WERI-Rb-1 (cell line): Measurements from ENCODE around the gene S100A3.

Experiments used
- DNase-seq: peaks from one replicate; pipeline ENCODE4 v3.0.0-alpha.2; 2020
- H3K27ac ChIP-seq: fragments of 250-450 bp; sonication (Bioruptor Pico); 2 replicates; pipeline ENCODE4 v1.5.1; 2020; ENCODE audit warnings: mild to moderate bottlenecking, moderate library complexity
- H3K27me3 ChIP-seq: fragments of 250-450 bp; sonication (Bioruptor Pico); 2 replicates; pipeline ENCODE4 v1.5.1; 2021; ENCODE audit warnings: mild to moderate bottlenecking, low read depth, moderate library complexity; ENCODE audit not compliant: insufficient read depth, severe bottlenecking
- H3K36me3 ChIP-seq: fragments of 250-450 bp; sonication (Bioruptor Pico); 2 replicates; pipeline ENCODE4 v1.5.1; 2020; ENCODE audit warnings: mild to moderate bottlenecking, moderate library complexity
- H3K4me3 ChIP-seq: 2 replicates; pipeline ENCODE4 v1.5.1; 2011; ENCODE audit warnings: low read depth, mild to moderate bottlenecking, control low read depth, low read length
- H3K9me3 ChIP-seq: fragments of 250-450 bp; sonication (Bioruptor Pico); 2 replicates; pipeline ENCODE4 v1.5.1; 2021; ENCODE audit warnings: mild to moderate bottlenecking, moderate library complexity; ENCODE audit not compliant: severe bottlenecking
- CTCF ChIP-seq: IDR thresholded peaks from 2 replicates; pipeline ENCODE4 v1.5.1; 2011; ENCODE audit warnings: low read depth, mild to moderate bottlenecking, control low read depth, inconsistent platforms, low read length

S100A3 gene

DNA sequence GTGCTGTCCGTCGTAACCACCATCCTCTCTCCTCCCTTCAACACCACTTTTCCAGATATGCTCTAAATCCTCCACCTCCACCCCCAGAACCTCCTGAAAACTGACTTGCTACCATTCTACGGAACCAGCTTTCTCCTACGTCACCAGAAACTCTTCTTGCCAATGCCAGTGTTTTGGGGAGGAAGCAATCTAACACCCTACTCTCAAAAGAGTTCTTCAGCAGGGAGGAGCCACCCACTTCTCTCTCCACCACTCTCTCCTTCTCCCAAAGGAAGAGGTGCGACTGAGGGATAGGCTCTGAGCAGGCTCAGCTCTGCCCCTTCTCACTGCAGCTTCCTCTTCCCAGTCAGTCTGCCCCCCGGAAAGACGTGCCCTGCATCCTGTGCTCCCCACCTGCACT is 22.6 kb upstream of the S100A3 start:
- no peak for DNase-seq
- no peak for TF ChIP-seq CTCF
- Histone ChIP-seq H3K9me3 (peaks cover 11% of the 10 kb centered on the region), H3K36me3 (no peaks in the 10 kb centered on the region), H3K4me3 (no peak overlapping the region), H3K27me3 (no peaks in the 10 kb centered on the region), H3K27ac (no peak overlapping the region)

DNA sequence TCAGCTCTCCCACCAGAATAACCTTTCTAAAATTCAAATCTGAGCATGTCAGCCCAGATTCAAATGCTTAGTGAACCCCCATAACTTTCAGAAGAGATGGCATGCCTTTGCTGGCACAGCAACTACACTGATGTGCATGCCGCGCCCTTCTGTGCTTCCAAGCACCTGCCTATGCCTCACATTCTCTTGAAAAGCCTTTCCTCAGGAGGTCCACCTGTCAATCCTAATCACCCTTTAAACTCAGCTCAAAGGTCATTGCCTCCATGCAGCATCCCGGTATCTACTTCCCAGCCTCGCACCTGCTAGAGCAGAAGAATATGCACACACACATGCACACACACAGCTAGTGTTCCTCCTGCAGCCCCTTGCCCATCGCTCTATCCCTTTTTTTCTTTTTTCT is 21.8 kb upstream of the S100A3 start:
- no peak for TF ChIP-seq CTCF
- H3K9me3 ChIP-seq: peaks cover 11% of the 10 kb centered on the region
- H3K4me3 ChIP-seq: no peak overlapping the region
- no peaks in the 10 kb centered on the region for H3K27me3 ChIP-seq
- H3K36me3 ChIP-seq: no peaks in the 10 kb centered on the region
- no peak overlapping the region for H3K27ac ChIP-seq
- peak; percentile 19 for DNase-seq

GRCh38 chr1:153569465-153569864 is 20.4 kb upstream of the S100A3 start:
- Histone ChIP-seq H3K27me3 (no peaks in the 10 kb centered on the region), H3K36me3 (no peaks in the 10 kb centered on the region), H3K27ac (peak overlapping the region; percentile 94), H3K9me3 (peaks cover 4% of the 10 kb centered on the region), H3K4me3 (no peak overlapping the region)
- DNase-seq: no peak
- TF ChIP-seq CTCF: no peak

DNA sequence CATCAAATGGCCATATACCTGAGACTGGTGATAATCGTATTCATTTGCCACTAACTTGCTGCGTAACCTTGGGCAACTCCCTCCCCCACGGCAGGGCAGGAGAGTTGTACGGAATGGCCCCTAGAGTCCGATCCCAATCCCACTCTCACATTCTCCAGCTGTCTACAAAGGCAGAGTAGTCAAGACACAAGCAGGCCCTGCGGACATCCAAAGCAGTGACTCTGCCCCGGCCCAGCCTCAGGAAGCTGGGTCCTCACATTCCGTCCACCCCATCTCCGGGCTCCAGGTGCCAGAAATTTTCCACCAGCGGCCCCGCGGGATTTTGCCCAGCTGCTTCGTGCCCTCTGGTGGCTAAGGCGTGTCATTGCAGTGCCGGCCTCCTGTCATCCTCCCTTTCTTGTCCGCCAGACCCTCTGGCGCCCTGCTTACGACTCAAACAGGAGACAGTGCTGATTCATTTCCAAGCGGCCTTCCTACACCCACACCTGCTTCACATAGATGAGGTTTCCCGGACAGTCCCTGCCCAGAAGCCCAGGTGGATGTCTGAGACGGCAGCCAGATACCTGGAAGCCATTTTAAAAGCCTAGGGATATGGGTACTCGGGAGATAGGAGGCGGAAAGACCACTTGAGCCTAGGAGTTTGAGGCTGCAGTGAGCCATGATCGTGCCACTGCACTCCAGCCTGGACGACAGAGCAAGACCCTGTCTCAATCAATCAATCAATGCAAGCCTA is 19.5 kb upstream of the S100A3 start:
- peak overlapping the region; percentile 34 for H3K4me3 ChIP-seq
- peak overlapping the region; percentile 94 for H3K27ac ChIP-seq
- no peaks in the 10 kb centered on the region for H3K27me3 ChIP-seq
- DNase-seq: peak; percentile 99
- no peaks in the 10 kb centered on the region for H3K9me3 ChIP-seq
- peak; percentile 100 for TF ChIP-seq CTCF
- H3K36me3 ChIP-seq: no peaks in the 10 kb centered on the region

DNA sequence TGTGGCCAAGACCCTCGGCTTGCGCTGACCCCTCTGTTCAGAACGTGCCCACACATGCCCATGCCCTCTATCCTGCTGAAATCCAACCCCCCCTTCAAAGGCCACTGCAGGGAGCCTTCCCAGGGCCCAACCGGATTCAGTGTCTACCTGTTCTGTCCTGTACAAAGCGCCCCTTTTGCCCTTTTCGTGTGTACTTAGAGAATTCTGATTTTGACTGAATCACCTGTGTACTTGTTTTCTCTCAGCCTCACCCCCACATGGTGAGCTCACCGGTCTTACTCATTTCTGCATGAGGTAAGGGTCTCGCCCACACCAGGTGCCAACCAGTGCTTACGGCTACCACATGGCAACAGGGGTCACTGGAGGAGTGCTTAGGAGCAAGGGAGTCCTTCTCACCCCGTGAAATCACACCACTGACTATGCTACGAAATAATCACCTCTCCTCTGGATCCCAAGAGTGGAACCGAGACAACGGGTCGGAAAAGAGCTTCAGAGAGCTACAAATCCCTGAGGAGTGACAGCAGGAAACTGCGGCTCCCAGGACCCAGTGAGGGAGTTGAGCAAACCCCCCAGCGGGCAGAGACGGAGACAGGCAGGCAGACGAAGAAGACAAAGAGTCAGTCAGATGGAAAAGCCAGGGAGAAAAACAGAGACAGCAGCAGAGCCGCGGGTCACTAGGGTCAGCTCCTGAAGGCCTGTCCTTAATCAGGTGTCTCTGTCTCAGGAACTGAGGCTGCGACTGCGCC is 18.7 kb upstream of the S100A3 start:
- Histone ChIP-seq H3K27me3 (no peaks in the 10 kb centered on the region), H3K4me3 (peak overlapping the region; percentile 34), H3K9me3 (no peaks in the 10 kb centered on the region), H3K27ac (peak overlapping the region; percentile 94), H3K36me3 (no peaks in the 10 kb centered on the region)
- no peak for TF ChIP-seq CTCF
- DNase-seq: peak; percentile 95
